ENCODE data around the gene TRPV5.
A peak's percentile ranks its signal among the peaks of the same experiment; 100 is the strongest.

Gene TRPV5

DNA sequence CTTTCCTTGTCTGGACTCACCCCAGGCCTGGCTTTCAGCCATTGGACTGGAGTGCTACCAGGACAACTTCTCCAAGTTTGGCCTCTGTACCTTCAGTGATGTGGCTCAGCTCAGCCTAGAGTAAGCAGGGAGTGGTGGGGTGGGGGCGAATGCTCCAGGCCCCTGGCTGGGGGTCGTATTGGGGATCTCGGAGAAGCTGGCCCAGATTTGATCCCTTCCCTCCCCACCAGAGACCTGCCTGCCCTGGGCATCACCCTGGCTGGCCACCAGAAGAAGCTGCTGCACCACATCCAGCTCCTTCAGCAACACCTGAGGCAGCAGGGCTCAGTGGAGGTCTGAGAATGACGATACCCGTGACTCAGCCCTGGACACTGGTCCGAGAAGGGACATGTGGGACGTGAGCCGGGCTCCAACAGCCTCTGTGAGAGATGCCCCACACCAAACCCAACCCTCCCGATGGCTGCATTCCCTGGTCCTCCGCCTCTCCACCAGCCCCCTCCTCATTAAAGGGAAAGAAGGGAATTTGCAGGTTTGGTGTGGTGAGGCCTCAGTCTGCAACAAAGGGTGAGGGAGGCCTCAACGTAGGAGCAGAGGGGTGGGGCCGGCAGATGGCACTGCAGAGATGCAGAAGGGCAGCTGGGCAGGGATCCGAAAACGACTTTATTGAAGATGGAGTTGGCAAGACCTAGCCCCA lies 62.8 kb downstream of the TRPV5 start:
- DNase-seq (ENCODE audit: low spot score) = no peak

DNA sequence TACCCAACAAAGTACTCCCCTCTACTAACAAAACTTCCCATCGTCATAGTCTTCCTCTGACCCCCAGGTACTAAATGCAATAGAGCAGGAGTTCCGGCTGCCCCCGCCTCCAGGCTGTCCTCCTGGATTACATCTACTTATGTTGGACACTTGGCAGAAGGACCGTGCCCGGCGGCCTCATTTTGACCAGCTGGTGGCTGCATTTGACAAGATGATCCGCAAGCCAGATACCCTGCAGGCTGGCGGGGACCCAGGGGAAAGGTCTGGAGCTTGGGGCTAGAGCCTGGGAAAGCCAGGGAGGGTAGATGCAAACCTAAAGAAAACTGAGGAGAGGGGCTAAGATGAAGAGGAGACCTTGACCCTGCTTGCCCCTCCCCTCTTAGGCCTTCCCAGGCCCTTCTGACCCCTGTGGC lies 63.4 kb downstream of the TRPV5 start:
- DNase-seq (ENCODE audit: low spot score) = no peak

DNA sequence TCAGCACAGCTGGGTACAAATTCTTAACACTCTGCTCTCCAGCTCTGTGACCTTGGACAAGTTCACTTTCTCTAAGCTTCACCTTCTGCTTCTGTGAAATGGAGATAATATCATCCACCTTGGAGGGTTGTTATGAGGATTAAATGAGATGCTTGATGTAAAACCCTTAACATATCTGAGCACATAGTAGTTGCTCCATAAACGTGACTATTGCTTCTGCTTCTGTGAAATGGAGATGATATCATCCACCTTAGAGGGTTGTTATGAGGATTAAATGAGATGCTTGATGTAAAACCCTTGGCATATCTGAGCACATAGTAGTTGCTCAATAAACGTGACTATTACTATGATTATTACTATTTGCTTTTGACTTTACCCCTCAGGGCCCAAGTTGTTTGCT lies 64.1 kb downstream of the TRPV5 start:
- DNase-seq (ENCODE audit: low spot score) = no peak

DNA sequence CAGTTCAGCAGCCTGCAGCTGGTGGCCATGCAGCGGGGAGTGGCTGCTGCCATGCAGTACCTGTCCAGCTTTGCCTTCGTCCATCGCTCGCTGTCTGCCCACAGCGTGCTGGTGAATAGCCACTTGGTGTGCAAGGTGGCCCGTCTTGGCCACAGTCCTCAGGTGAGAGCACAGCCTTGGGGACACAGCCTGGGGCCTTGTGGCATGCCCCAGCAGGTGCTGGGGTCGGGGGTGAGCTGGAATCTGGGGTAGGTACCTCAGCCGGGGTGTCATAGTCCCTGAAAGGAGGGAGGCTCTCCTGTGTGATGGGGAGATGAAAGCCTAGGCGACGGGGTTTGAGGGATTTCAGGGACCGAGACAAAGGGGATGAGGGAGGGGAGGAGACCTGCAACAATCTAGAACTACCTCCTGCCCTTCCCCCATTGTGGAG lies 64.5 kb downstream of the TRPV5 start:
- DNase-seq (ENCODE audit: low spot score) = no peak

DNA sequence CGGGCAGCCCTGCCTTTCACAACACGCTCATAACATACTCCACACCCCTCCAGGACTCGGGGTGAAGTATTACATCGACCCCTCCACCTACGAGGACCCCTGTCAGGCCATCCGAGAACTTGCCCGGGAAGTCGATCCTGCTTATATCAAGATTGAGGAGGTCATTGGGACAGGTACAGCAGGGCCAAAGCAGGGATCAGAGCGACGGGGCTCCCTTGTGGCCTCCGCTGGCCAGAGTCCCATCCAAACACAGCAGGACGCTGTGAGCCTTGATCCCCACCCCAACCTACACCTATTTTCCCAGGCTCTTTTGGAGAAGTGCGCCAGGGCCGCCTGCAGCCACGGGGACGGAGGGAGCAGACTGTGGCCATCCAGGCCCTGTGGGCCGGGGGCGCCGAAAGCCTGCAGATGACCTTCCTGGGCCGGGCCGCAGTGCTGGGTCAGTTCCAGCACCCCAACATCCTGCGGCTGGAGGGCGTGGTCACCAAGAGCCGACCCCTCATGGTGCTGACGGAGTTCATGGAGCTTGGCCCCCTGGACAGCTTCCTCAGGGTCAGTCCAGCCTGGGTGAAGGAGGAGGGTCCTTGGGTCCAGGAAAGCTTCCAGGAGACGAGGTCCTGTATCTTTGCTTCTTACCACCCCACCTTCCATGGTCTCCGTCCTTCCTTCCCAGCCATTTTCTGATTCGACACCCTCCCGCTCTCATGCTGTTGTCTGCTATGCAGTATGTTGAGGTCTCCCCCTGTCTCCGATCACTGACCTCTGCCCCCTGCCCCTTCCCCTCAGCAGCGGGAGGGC lies 65.2 kb downstream of the TRPV5 start:
- no peak for DNase-seq (ENCODE audit: low spot score)

DNA sequence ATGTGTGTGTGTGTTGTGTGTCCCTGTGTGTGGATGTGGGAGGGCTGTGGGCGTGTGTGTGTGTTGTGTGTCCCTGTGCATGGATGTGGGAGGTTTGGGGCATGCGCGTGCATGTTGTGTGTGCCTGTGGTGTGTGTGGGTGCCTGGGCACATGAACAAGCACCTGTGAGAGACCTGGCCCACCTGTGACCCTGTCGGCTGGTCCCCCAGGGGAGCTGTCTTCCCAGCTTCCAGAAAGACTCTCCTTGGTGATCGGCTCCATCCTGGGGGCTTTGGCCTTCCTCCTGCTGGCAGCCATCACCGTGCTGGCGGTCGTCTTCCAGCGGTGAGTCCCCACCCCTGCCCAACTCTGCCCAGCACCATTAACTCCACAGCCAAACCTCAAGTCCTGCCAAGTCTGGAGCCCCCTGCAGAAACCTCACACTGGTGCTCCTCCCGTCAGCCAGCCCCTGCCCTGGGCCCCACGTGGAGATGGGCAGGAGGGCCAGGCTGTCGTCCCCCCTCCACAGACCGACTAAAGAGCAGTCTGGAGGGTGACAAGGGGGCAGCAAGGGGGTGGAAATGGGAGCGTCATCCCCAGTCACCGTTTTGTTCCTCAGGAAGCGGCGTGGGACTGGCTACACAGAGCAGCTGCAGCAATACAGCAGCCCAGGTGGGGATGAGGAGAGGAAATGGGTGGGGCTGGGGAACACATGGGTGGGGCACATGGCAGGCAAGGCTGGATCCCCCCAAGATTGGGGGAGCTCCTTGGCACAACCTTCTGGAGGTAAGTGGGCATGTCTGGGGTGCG lies 66.0 kb downstream of the TRPV5 start:
- no peak for DNase-seq (ENCODE audit: low spot score)

DNA sequence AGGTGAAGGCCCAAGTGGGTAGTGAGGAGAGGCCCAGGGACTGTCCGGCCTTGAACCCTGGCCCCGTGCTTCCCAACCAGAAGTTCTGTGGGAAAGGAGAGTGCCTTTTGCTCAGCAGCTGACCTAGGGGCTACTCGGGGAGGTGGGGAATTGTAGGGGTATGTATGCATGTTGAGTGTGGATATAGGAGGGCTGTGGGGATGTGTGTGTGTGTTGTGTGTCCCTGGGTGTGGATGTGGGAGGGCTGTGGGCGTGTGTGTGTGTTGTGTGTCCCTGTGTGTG lies 66.5 kb downstream of the TRPV5 start:
- DNase-seq (ENCODE audit: low spot score) = no peak

DNA sequence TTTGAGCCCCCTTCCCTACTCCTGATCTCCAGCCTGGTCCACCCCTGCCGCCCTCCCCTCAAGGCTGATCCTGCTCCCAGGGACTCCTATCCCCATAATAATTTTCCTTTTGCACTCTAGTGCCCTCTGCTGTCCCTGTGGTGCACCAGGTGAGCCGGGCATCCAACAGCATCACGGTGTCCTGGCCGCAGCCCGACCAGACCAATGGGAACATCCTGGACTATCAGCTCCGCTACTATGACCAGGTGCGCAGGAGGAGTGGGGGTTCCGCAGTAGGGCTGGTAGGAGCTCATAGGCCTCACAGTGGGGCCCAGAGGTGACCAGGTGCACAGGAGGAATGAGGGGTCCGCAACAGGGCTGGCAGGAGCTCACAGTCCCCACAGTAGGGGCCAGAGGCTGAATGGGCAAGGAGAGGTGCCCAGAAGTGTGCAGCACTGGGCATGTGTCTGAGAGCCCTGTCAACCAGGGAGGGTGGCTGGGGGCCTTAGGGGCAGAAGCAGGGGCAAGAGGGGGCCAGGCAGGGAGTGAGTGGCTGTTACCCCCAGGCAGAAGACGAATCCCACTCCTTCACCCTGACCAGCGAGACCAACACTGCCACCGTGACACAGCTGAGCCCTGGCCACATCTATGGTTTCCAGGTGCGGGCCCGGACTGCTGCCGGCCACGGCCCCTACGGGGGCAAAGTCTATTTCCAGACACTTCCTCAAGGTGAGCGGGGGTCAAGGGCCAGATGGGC lies 67.0 kb downstream of the TRPV5 start:
- peak; percentile 85 for DNase-seq (ENCODE audit: low spot score)

DNA sequence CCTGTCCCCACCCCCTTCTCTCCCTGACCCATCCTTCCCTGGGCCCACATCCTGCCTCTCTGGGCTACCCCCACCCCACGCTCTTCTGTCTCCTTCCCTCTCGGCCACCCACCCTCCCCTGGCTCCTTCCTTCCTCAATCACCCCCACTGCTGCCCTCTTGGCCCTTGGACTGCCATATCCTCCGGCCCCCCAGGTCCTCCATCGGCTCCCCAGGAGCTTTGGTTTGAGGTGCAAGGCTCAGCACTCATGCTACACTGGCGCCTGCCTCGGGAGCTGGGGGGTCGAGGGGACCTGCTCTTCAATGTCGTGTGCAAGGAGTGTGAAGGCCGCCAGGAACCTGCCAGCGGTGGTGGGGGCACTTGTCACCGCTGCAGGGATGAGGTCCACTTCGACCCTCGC lies 67.8 kb downstream of the TRPV5 start:
- no peak for DNase-seq (ENCODE audit: low spot score)

DNA sequence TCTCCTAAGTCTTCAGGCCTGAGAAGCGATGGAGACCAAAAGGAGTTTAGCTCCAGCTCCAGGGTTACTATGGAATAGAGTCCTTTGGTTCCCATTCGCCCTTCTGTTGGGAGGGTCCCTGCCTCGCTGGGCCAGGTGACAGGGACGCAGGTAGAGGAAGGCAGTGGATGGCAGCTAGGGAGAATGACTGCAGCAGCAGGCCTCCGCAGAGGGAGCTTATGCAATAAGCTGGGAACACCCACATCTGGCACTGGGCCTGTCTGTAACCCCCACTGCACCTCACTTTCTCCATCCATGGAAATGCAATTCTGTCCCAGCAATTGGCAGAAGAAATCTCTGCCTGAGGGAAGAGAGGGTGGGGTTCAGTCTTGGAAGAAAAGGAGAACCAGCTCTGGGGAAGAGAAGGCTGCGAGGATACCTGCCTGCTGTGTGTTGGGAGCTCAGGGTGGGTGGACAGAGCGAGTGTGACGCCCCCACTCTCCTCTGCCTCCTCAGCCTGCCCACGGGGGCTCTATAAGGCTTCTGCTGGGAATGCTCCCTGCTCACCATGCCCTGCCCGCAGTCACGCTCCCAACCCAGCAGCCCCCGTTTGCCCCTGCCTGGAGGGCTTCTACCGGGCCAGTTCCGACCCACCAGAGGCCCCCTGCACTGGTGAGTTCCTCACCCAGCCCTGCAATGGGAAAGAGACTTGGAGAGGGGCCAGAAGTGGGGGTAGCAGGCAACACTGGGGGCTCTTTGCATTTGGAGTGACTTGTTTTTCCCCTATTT lies 68.4 kb downstream of the TRPV5 start:
- DNase-seq (ENCODE audit: low spot score) = no peak

DNA sequence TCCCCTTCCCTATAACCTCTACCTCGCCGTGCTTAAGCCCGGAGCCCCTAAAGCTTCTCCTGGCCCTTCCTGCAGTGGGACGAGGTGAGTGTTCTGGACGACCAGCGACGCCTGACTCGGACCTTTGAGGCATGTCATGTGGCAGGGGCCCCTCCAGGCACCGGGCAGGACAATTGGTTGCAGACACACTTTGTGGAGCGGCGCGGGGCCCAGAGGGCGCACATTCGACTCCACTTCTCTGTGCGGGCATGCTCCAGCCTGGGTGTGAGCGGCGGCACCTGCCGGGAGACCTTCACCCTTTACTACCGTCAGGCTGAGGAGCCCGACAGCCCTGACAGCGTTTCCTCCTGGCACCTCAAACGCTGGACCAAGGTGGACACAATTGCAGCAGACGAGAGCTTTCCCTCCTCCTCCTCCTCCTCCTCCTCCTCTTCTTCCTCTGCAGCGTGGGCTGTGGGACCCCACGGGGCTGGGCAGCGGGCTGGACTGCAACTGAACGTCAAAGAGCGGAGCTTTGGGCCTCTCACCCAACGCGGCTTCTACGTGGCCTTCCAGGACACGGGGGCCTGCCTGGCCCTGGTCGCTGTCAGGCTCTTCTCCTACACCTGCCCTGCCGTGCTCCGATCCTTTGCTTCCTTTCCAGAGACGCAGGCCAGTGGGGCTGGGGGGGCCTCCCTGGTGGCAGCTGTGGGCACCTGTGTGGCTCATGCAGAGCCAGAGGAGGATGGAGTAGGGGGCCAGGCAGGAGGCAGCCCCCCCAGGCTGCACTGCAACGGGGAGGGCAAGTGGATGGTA lies 69.5 kb downstream of the TRPV5 start:
- no peak for DNase-seq (ENCODE audit: low spot score)

DNA sequence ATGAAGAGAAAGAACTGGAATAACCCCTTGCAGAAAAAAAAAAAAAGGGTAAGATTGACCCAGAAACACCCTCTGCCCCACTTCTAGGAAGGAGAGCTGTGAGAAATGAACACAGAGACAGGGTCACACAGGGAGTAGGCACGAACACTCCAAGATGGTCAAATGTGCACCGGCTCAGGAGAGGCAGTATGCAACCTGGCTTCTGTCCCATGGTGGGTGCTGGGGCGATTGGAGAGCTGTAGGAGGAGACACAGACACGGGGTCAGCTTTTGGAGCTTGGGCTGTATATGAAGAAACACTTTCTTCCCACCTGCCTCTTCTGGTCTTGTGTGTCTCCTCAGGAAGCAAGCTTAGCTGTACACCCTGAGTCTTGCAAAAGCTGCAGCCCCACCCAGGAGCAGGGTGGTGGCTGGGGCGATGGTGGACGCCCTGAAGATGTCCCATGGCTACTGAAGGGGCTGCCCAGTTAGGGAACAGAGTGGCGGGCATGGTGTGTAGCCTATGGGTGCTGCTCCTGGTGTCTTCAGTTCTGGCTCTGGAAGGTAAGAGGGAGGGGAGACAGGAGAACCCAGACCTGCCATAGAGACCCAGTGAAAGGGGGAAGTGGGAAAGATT lies 70.7 kb downstream of the TRPV5 start:
- no peak for DNase-seq (ENCODE audit: low spot score)

DNA sequence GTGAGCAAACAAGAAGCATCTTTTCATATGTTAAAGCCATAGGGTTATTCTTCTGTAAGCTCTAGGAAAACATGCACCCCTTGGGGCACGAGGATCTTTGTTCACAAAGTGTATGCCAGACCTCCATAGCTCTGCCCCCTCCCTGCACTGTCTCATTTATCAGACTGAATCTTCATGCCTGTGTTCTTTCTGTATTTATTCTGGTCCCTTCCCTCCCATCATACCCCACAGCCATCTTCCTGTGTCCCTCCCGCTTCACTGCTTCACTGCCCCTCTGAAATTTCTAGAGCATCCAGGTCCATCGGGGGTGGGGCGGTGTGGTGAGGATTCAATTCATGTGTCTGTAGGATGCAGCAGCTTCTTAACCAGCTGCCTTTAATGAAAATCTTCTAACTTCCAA lies 71.2 kb downstream of the TRPV5 start:
- DNase-seq (ENCODE audit: low spot score) = no peak

DNA sequence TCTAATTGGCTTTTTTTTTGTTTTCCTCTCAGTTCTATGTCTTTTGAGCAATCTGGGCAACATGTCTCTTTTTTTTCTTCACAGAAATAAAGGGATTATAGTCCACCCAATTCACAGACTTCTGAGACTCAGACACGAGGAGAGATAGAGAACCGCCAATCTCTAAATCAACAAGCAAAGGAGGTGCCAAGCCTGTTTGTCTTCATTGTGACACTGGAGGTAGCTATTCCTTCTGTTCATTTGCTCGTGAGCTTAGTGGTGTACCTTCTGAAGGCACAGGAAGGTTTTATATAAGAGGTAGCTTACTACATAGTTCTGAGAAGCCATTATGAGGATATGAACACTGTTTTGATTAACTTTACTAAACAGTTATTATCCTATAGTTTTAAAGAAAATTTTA lies 72.6 kb downstream of the TRPV5 start:
- DNase-seq (ENCODE audit: low spot score) = no peak

DNA sequence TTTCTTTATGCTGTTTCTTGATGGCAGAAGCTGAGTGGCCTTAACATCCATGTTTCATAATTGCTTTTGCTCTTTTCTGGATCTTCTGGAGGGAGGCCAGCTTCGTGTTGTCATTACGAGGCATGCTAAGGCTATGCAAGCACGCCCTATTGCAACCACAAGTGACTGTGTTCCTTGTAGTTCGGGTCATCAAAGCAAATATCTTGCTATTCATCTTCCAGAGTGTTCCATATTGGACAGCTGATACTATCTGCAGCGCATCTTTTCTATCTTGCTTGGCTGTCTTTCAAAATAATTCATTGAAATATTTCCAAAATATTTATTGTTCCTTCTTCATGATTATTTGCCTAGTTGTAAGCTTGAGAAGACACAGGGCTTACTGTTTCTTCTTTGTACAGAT lies 73.7 kb downstream of the TRPV5 start:
- no peak for DNase-seq (ENCODE audit: low spot score)

DNA sequence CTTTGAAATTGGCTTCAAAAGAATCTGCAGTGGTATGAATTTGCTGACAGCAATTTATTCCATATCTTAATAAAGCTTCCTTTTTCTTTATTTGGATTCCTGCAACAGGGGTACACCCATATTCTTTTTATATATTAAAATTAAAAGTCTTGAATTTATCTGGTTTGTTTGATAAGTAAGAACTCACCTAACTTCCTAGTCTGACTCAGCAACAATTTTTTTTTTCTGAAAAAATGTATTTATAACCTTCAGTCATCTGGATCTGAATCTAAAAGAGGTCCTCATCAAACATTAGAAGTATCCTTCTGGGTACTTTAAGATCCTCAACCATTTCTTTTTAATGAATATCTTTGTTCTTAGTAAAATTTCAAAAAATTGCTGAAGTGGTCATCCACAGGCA lies 74.1 kb downstream of the TRPV5 start:
- no peak for DNase-seq (ENCODE audit: low spot score)
